Femur (tissue), 1 donor: ENCODE results near the gene MAPK8.
"Not testable (repeated sequence)": the region's sequence is repeated elsewhere in the genome, so short reads cannot be mapped to it uniquely, and the experiment has no call there.

Experiments
- DNase-seq: peaks from one replicate; pipeline ENCODE4 v3.0.0-alpha.2; 2017

The MAPK8 gene

GRCh38 chr10:48421862-48422261 lies 115.4 kb downstream of the MAPK8 start:
- DNase-seq = not testable (repeated sequence)

GRCh38 chr10:48423884-48424283 lies 117.4 kb downstream of the MAPK8 start:
- no peak for DNase-seq

- no peak for DNase-seq
Measured at GRCh38 chr10:48428896-48429295, 122.4 kb downstream of the MAPK8 start.

GRCh38 chr10:48429309-48429708 lies 122.8 kb downstream of the MAPK8 start:
- DNase-seq = no peak

- no peak for DNase-seq
Measured at GRCh38 chr10:48430402-48430993, 124.0 kb downstream of the MAPK8 start.

- no peak for DNase-seq
Measured at GRCh38 chr10:48431871-48432270, 125.4 kb downstream of the MAPK8 start.

- DNase-seq = no peak
Measured at GRCh38 chr10:48437546-48437945, 131.1 kb downstream of the MAPK8 start.

- no peak for DNase-seq
Measured at GRCh38 chr10:48439031-48439430, 132.6 kb downstream of the MAPK8 start.

- peak; percentile 32 for DNase-seq
Measured at GRCh38 chr10:48439581-48440041, 133.1 kb downstream of the MAPK8 start.

- no peak for DNase-seq
Measured at GRCh38 chr10:48440771-48441170, 134.3 kb downstream of the MAPK8 start.

GRCh38 chr10:48442090-48442808 lies 135.8 kb downstream of the MAPK8 start:
- DNase-seq = no peak

GRCh38 chr10:48442809-48443177 lies 136.3 kb downstream of the MAPK8 start:
- DNase-seq = no peak

- no peak for DNase-seq
Measured at GRCh38 chr10:48444266-48444665, 137.8 kb downstream of the MAPK8 start.

- DNase-seq = no peak
Measured at GRCh38 chr10:48444861-48445841, 138.7 kb downstream of the MAPK8 start.

- DNase-seq = no peak
Measured at GRCh38 chr10:48445932-48446331, 139.5 kb downstream of the MAPK8 start.

GRCh38 chr10:48446785-48447184 lies 140.3 kb downstream of the MAPK8 start:
- no peak for DNase-seq

- no peak for DNase-seq
Measured at GRCh38 chr10:48447356-48448215, 141.1 kb downstream of the MAPK8 start.

- DNase-seq = no peak
Measured at GRCh38 chr10:48448796-48449195, 142.3 kb downstream of the MAPK8 start.

GRCh38 chr10:48449501-48450232 lies 143.2 kb downstream of the MAPK8 start:
- no peak for DNase-seq

GRCh38 chr10:48450233-48450740 lies 143.8 kb downstream of the MAPK8 start:
- DNase-seq = no peak

GRCh38 chr10:48450741-48451466 lies 144.4 kb downstream of the MAPK8 start:
- no peak for DNase-seq
